Mucosa of stomach (tissue), 1 donor: ENCODE results near the gene C15orf62.

Experiments
- H3K27me3 ChIP-seq: one replicate; pipeline ENCODE4 v1.7.0; 2013; ENCODE audit warnings: mild to moderate bottlenecking, low read length; ENCODE audit not compliant: control insufficient read depth, insufficient read depth
- H3K36me3 ChIP-seq: one replicate; pipeline ENCODE4 v1.7.0; 2013; ENCODE audit warnings: low read length; ENCODE audit not compliant: control insufficient read depth, insufficient read depth
- H3K4me1 ChIP-seq: one replicate; pipeline ENCODE4 v1.7.0; 2013; ENCODE audit warnings: mild to moderate bottlenecking, low read length; ENCODE audit not compliant: control insufficient read depth, insufficient read depth
- H3K4me3 ChIP-seq: one replicate; pipeline ENCODE4 v1.7.0; 2013; ENCODE audit warnings: low read length
- H3K9ac ChIP-seq: one replicate; pipeline ENCODE4 v1.7.0; 2013; ENCODE audit warnings: mild to moderate bottlenecking, low read length, moderate library complexity
- H3K9me3 ChIP-seq: one replicate; pipeline ENCODE4 v1.7.0; 2013; ENCODE audit warnings: mild to moderate bottlenecking, low read length, moderate library complexity; ENCODE audit not compliant: control insufficient read depth
- donor health status: Pancreatic carcinoma.

C15orf62 gene

DNA sequence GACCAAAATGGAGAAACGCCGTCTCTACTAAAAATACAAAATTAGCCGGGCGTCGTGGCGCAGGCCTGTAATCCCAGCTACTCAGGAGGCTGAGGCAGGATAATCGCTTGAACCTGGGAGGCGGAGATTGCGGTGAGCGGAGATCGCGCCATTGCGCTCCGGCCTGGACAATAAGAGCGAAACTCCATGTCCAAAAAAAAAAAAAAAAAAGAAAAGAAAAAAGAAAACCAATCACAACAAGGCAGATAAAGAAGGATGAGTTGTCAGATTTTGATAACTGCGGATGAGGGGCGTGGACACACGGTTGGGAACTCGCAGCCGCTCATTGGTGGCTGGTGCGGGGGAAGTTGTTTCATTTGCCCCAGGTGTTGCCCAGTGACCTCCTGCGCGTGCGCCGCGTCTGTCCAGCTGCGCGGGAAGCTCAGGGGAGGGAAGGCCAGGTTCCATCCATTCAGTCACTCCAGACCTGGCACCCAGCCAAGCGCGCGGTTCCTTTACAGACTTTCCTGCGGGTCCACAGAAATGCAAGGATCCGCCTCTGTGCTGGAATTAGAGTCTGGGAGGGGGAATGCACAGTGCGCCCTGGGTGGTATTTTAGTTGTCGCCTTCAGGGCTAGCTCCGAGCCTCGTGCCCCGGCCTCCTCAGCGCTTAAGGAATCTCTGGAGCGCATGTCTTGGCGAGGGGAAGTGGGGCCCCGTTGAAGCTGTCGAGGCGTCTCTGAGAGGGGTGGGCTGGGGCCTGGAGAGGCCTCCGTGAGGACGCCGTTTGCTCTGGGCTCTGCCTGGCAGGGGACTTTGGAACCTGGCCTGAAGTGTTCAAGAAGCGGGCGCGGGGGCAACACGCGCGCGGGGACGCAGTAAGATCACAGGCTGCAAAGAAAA lies 6.6 kb upstream of the C15orf62 start:
- Histone ChIP-seq H3K4me3 (peak overlapping the region; percentile 38), H3K4me1 (peaks cover 53% of the 10 kb centered on the region), H3K27me3 (no peaks in the 10 kb centered on the region), H3K9ac (peak overlapping the region; percentile 66), H3K9me3 (no peaks in the 10 kb centered on the region), H3K36me3 (no peaks in the 10 kb centered on the region)

DNA sequence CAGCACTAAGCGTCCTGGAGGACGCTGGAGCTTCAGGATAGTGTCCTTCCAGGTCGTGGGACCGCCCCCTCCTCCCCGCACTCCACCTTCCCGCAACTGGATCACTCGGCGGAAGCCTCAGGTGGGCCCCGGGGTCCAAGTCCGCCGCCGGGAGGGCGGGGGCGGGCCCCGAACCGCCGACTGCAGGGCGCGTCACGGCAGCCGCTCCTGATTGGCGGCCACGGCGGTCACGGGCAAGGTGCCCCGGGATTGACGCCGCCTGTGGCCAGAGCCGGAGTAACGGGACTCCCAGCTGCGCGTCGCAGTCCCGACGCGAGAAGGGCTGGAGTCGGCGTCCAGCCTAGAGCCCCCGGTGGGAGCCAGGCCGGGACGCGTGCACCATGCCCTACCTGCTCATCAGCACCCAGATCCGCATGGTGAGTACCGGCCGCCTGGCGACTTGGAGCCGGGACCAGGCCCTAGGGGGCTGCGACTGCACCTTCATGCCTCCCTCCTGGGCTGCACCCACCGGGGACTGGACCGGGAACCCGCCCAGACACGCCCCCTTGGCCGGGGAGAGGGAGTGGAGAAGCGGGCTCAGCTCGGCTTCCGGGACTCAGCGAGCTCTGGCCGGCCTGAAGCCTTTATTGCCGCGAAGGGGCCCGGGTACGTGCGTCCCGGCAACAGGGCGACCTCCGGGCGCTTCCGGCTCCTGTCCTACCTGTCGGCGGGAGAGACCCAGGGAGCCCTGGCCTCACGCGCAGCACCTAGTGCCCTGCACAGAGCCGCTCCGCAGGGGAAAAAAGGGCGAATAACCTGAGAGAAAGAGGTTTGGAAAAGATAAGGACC lies 5.8 kb upstream of the C15orf62 start, which contains the start of gene GCHFR:
Gene GCHFR, plus strand, starts transcription at position 268 of the 828 bp plus-strand sequence. Its CDS starts 113 bp downstream, at position 381.
- Histone ChIP-seq H3K9me3 (no peaks in the 10 kb centered on the region), H3K4me3 (peak within 1 kb of the TSS; percentile 38), H3K4me1 (peaks cover 61% of the 10 kb centered on the region), H3K27me3 (no peaks in the 10 kb centered on the region), H3K36me3 (no peaks in the 10 kb centered on the region), H3K9ac (peak within 1 kb of the TSS; percentile 66)

DNA sequence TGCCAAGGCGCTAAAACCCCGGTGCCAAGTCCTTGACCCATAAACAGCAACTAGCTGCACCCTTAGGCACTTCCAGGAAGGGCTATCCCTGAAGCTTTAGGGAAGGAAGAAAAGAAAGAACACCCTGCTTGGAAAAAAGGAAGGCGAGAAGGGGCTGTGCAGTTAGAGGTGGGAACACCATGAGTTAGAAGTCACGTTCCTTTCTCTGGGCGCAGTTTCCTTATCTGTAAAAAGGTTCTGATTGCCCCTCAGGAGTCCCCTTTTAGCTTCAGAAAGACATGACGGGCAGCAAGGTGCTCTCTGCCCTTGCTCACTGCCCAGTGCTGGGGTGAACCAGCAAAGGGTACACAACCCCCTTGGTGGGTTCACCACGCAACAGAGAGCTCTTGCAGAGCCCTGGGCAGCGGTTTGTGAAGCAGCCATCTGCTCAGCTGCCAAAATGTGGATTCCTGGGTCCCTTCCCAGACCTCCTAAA lies 5.1 kb upstream of the C15orf62 start:
- Histone ChIP-seq H3K4me3 (peak overlapping the region; percentile 38), H3K4me1 (peaks cover 68% of the 10 kb centered on the region), H3K9me3 (no peaks in the 10 kb centered on the region), H3K9ac (peak overlapping the region; percentile 66), H3K27me3 (no peaks in the 10 kb centered on the region), H3K36me3 (no peaks in the 10 kb centered on the region)

DNA sequence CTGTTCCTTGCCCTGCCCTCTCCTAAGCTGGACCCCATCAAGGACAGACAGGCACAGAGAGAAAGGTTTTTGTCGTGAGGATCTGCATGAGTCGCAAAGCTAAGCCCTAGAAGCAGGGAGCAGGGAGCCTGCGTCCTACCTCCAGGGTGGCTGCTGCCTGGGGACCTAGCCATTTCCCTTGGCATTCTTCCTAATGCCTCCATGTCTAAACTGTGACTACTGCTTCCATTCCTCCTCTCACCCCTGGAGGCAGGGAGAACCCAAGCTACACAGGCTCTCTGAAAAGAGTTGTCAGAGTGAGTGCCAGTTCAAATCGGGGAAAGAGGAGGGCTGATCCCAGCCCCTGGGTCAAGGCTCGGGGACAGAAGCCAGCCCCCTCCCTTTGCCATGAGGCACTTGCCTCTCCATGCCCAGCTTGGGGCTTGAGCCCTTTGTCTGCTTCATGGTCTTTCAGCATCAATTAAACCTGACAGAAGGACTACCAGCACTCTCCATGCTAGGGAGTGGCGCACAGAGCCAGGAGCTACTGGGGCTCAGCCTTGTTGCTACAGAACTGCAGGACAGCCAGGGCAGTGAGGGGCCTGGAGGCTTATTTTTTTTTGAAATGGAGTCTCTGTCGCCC lies 3.5 kb upstream of the C15orf62 start:
- Histone ChIP-seq H3K36me3 (no peaks in the 10 kb centered on the region), H3K9me3 (no peaks in the 10 kb centered on the region), H3K27me3 (no peaks in the 10 kb centered on the region), H3K4me3 (no peak overlapping the region), H3K4me1 (peaks cover 81% of the 10 kb centered on the region), H3K9ac (no peak overlapping the region)

DNA sequence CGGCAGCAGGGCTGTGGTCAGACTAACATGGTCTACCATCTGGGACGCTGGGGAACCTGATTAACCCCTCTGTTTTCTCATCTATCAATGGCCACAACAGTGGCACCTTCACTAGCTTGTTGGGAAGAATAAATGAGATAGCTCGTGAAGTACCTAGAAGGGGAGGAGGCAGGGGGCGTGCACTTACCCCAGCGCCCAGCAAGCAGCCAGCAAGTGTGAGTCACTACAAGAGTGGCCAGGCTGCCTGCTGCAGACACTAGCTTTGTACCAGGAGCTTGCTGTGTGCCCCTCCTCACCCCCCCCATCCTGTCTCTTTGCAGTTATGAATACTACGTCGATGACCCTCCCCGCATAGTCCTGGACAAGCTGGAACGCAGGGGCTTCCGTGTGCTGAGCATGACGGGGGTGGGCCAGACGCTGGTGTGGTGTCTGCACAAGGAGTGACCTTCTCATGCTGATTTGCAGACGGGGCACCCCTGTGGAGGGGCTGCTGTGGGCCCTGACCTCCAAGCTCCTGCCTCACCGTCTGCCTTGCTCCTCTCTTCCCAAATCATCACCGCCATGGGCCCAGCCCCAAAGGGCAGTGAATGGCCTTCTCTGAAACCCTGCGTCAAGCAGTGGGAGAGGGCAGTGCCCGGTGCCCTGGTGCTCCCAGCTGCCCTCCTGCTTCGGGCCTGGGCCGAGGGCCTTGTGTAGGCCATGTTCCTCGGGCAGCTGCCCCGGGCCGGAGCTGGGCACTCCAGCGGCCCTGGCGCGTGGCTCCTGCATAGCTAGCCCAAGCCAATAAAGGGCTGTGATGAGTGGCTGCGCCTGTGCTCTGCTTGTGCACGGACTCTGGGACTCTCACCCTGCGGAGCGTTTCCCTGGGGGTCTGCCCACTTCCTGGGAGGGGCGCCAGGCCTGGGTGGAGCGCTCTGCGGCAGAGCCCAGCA lies 2.6 kb upstream of the C15orf62 start:
- Histone ChIP-seq H3K27me3 (no peaks in the 10 kb centered on the region), H3K4me3 (no peak overlapping the region), H3K9ac (peak overlapping the region; percentile 9), H3K36me3 (no peaks in the 10 kb centered on the region), H3K4me1 (peaks cover 81% of the 10 kb centered on the region), H3K9me3 (no peaks in the 10 kb centered on the region)

DNA sequence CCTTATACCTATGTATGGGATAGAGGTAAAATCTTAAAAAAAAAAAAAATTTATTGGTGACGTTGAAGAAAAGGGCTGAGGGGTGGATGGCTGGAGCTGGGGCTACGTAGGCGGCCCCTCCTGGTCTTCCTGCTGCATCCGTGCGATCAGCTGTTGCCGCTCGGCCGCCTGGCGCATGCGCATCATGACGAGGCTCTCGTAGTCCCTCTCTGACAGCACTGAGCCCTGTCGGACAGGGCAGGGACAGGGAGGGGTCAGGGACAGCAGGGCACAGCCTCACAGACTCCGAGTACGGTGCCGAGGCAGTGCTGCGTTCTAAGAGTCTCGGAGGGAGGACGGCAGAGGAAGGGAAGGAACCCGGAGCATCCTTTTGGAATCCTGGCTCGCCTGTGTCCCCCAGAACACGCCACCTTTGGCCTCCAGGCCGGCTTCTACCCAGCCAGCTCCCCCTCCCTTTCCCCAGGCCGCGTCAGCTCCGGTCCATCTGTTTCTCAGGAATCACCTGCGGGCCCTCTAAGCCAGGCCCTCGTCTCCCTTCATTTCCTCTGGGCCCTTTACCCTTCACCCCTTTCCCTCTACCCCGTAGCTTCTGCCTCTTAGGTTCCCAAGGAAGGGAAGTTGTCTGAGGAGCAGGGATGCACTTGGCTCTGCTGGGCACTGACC lies 1.8 kb upstream of the C15orf62 start:
- Histone ChIP-seq H3K36me3 (no peaks in the 10 kb centered on the region), H3K9ac (peak overlapping the region; percentile 9), H3K9me3 (no peaks in the 10 kb centered on the region)

DNA sequence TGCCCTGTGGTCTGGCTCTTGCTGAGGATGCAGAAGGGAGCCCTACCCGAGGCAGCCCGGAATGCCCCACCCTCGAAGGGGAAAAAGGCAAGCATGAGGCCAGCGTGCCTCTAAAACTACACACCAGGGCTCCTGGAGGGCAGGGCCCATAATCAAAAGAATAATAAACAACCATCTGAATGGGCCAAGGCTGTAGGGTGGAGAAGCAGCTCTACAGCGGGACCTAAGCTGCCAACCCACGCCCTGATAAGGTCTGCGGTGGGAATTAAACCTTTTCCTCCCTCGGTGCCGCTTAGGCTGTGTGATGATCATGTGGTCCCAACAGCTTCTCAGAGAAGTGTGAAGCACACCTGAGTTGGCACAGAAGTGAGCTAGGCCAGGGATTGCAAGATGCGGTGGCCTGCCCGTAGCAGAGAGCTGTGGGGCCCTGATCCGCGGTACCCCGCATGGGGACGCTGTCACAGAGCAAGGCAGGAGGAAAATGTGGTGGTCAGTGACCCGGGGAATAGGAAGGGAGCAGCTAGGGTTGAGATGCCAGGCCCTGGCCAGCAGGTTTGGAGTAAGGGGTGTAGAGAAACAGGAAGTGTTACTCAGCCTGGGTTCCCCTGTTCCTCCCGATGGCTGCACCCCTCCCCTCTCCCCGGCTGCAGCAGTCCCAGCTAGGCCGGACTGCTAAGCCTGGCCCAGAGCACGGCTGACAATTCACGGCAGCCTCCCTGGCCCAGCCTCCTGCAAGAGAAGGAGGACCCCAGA lies 1.1 kb upstream of the C15orf62 start:
- Histone ChIP-seq H3K9me3 (no peaks in the 10 kb centered on the region), H3K9ac (peak overlapping the region; percentile 52), H3K4me3 (no peak overlapping the region), H3K36me3 (peaks cover 5% of the 10 kb centered on the region), H3K4me1 (peaks cover 67% of the 10 kb centered on the region), H3K27me3 (no peaks in the 10 kb centered on the region)

More for the DNA sequence above, 1.8 kb upstream of the C15orf62 start:
- Histone ChIP-seq H3K4me1 (peaks cover 75% of the 10 kb centered on the region), H3K4me3 (no peak overlapping the region), H3K27me3 (no peaks in the 10 kb centered on the region)

DNA sequence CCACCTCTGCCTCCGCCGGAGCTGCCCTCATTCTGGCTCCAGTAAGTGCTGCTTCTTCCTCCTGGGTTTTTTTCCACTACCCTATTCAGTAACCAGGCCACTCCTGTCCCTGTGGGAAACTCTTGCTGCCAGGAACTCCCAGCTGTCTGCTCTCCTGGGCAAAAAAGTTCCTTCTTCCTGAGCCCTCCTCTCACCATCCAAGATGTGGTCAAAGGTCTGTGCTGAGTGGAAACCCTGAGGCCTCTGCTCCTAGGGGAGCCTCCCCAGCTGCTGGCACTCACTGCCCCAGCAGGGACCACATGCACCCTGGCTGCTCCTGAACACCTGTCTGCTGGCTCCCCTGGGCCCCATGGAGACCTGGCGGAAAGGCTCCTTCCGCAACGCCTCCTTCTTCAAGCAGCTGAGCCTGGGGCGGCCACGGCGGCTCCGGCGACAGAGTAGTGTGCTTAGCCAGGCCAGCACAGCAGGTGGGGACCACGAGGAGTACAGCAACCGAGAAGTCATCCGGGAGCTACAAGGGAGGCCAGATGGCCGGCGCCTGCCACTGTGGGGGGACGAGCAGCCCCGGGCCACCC lies 454 bp downstream of the C15orf62 start:
- peaks cover 18% of the 10 kb centered on the region for H3K36me3 ChIP-seq
- H3K4me1 ChIP-seq, result peaks cover 58% of the 10 kb centered on the region

DNA sequence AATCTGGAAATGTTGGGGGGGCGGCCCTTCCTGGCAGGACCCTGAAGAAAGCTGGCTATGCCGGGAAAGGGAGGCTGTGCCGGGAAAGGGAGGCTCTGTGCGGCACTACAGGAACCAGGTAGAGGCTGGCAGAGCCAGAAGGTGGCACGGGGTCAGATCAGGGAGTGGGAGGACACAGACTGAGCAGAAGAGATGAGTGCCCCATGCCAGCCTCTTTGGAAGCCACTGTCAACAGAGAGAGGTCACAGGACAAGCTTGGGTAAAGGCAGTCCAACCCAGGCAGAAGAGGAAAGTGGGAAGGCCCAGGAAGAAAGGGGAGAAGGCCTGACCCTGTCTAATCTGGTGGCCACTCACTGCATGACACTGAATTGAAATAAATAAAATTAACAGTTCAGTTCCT lies 1.5 kb downstream of the C15orf62 start:
- Histone ChIP-seq H3K36me3 (peaks cover 24% of the 10 kb centered on the region), H3K4me3 (no peak overlapping the region)

More for the DNA sequence above, 454 bp downstream of the C15orf62 start:
- Histone ChIP-seq H3K9ac (peak overlapping the region; percentile 26), H3K27me3 (no peaks in the 10 kb centered on the region), H3K9me3 (no peaks in the 10 kb centered on the region), H3K4me3 (no peak overlapping the region)

DNA sequence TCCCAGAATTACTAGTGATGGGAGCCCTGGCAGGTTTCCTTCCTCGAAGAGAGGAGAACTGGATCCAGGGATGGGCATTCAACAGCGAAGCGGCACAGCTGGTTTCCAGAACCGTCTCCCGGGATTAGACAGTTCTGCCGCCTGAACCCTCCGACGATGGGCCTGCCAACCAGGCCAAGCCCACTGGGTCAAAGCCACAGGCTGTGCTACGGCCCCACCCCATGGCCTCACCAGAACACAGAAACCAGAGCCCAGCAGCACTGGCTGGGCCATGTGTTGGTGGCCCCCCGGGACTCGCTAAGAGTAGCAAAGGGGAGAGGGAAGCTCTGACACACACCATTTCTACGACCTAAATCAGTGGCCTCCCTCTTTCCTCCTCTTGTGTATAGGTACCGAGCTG lies 2.2 kb downstream of the C15orf62 start:
- Histone ChIP-seq H3K27me3 (no peaks in the 10 kb centered on the region), H3K9ac (no peak overlapping the region), H3K36me3 (peaks cover 24% of the 10 kb centered on the region), H3K4me3 (no peak overlapping the region), H3K4me1 (peaks cover 56% of the 10 kb centered on the region), H3K9me3 (no peaks in the 10 kb centered on the region)

More for the DNA sequence above, 1.5 kb downstream of the C15orf62 start:
- no peaks in the 10 kb centered on the region for H3K9me3 ChIP-seq
- no peaks in the 10 kb centered on the region for H3K27me3 ChIP-seq
- peaks cover 56% of the 10 kb centered on the region for H3K4me1 ChIP-seq
- H3K9ac ChIP-seq, result no peak overlapping the region
